Right lobe of liver (tissue), 4 donors: ENCODE measurements around the gene GTSE1.

Experiments
- CTCF ChIP-seq, 4 donors: fragments of 200-600 bp in 3 of 4; fragments of 450-650 bp in 1 of 4; IDR thresholded peaks; one replicate each; pipeline versions ENCODE4 v1.5.1 to v1.8.0; 2016 to 2022; ENCODE audit warnings: antibody characterized with exemption in 4 of 4, mild to moderate bottlenecking in 2 of 4
- POLR2A ChIP-seq: fragments of 450-650 bp; IDR thresholded peaks from one replicate; pipeline ENCODE4 v1.6.1; 2017; ENCODE audit warnings: antibody characterized with exemption, mild to moderate bottlenecking
- donor health status: DM: no; HTN: no; CAD: no.
- donor health status: DM: no; HTN: no; CAD: no.
- donor health status: DM: no; HTN: yes; CAD: no.

- TF ChIP-seq CTCF (IDR thresholded peaks at IDR 0.05): no peak
- no peak for TF ChIP-seq POLR2A
Observed at GRCh38 chr22:46281866-46282678, 14.6 kb upstream of the GTSE1 start.
